ENCODE results near the gene TPD52L1. TPM values are rescaled to one million over a fixed set of nuclear protein-coding genes. Genes with fewer than 3 reads are reported as not detected.

TPD52L1 gene
- total and polyA plus RNA-seq, 2 of the 13 experiments (the other 11 are each of a cell fraction or from before 2014, with no cell fraction given), result 0.49 to 0.53 TPM

DNA sequence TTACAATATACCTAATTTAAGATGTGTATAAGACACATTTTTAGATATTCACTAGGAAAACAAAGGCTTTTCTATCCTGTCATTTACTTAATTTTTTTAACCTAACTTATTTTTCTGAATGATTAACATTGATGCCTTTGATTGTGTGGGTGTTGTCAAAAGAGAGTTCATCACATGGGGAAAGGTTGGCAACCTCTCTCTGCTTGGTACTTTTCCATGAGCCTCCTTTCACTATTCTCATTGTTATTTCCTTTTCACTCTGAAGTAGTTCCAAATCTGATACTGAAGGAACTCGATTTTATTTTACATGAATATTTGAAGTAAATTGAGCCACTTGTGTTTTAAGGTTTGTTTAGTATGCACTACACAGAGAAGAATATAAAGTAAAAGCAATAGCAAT is 35.9 kb downstream of the TPD52L1 start:
- Histone ChIP-seq H3K4me2 (ENCODE audit: low read depth, low read length) (no peak overlapping the region), H3K9ac (ENCODE audit: insufficient read depth, low read depth, low read length) (no peak overlapping the region), H3K27ac (ENCODE audit: extremely low read length, insufficient read depth, low read length) (no peak overlapping the region), H2AFZ (ENCODE audit: low read length) (no peak overlapping the region), H3K4me3 (replicated peaks in 1 of 3; ENCODE audit: insufficient read depth in 1 of 3, low read depth in 2 of 3, low read length in 3 of 3) (no peak overlapping the region), H3K36me3 (replicated peaks in 1 of 2; ENCODE audit: control insufficient read depth in 1 of 2, insufficient read depth in 2 of 2, low read length in 2 of 2) (no peaks in the 10 kb centered on the region), H4K20me1 (ENCODE audit: insufficient read depth, low read length) (no peaks in the 10 kb centered on the region), H3K9me3 (ENCODE audit: low read length) (no peaks in the 10 kb centered on the region), H3K79me2 (ENCODE audit: insufficient read depth, low read length) (no peaks in the 10 kb centered on the region), H3K27me3 (ENCODE audit: control insufficient read depth in 1 of 2, insufficient read depth in 2 of 2, low read length in 2 of 2) (no peaks in the 10 kb centered on the region), H3K4me1 (ENCODE audit: insufficient read depth, low read length) (no peaks in the 10 kb centered on the region)
- ChIA-PET POLR2A (no interaction called here), CTCF (ENCODE audit: low intra/inter-chr PET ratio, low total read pairs) (no interaction called here)
- no peak for FAIRE-seq
- intact Hi-C loops (cut with micrococcal nuclease; ENCODE audit: unreplicated experiment), result no loop called here
- BruUV-seq (replicated peaks), result no TSS peak
- in situ Hi-C loops (cut with HindIII; ENCODE audit: extremely low pct_ligation_motif_present, low pct_unique_long_range_greater_than_20kb), result no loop called here
- ATAC-seq, result no peak
- TF ChIP-seq ZBTB7A (CRISPR knock-in tag; IDR thresholded peaks at IDR 0.05) (no peak), ZSCAN30 (CRISPR knock-in tag; IDR thresholded peaks at IDR 0.05) (no peak), SAFB2 (CRISPR knock-in tag; IDR thresholded peaks at IDR 0.05; ENCODE audit: borderline replicate concordance, low read depth) (no peak), SALL1 (CRISPR knock-in tag; IDR thresholded peaks at IDR 0.05) (no peak), ZNF12 (CRISPR knock-in tag; IDR thresholded peaks at IDR 0.05) (no peak), IRX3 (CRISPR knock-in tag; IDR thresholded peaks at IDR 0.05; ENCODE audit: borderline replicate concordance, low read depth) (no peak), ZBTB7B (CRISPR knock-in tag; IDR thresholded peaks at IDR 0.05) (no peak), ZNF274 (CRISPR knock-in tag; IDR thresholded peaks at IDR 0.05) (no peak), ZZZ3 (CRISPR knock-in tag; IDR thresholded peaks at IDR 0.05; ENCODE audit: borderline replicate concordance) (no peak)
- TF ChIP-seq, protein P1, sequence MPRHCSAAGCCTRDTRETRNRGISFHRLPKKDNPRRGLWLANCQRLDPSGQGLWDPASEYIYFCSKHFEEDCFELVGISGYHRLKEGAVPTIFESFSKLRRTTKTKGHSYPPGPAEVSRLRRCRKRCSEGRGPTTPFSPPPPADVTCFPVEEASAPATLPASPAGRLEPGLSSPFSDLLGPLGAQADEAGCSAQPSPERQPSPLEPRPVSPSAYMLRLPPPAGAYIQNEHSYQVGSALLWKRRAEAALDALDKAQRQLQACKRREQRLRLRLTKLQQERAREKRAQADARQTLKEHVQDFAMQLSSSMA (CRISPR knock-in tag; IDR thresholded peaks at IDR 0.05), result no peak
- TF ChIP-seq, protein P2, sequence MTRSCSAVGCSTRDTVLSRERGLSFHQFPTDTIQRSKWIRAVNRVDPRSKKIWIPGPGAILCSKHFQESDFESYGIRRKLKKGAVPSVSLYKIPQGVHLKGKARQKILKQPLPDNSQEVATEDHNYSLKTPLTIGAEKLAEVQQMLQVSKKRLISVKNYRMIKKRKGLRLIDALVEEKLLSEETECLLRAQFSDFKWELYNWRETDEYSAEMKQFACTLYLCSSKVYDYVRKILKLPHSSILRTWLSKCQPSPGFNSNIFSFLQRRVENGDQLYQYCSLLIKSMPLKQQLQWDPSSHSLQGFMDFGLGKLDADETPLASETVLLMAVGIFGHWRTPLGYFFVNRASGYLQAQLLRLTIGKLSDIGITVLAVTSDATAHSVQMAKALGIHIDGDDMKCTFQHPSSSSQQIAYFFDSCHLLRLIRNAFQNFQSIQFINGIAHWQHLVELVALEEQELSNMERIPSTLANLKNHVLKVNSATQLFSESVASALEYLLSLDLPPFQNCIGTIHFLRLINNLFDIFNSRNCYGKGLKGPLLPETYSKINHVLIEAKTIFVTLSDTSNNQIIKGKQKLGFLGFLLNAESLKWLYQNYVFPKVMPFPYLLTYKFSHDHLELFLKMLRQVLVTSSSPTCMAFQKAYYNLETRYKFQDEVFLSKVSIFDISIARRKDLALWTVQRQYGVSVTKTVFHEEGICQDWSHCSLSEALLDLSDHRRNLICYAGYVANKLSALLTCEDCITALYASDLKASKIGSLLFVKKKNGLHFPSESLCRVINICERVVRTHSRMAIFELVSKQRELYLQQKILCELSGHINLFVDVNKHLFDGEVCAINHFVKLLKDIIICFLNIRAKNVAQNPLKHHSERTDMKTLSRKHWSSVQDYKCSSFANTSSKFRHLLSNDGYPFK (CRISPR knock-in tag; IDR thresholded peaks at IDR 0.05; ENCODE audit: borderline replicate concordance), result no peak
- WGBS (ENCODE audit: low lambda C conversion rate), result 0% methylated on average over 1 of the region's 1 CpG
- DNase-seq (ENCODE audit: low spot score), result no peak
